ENCODE results near the gene ASIC3.

DNA sequence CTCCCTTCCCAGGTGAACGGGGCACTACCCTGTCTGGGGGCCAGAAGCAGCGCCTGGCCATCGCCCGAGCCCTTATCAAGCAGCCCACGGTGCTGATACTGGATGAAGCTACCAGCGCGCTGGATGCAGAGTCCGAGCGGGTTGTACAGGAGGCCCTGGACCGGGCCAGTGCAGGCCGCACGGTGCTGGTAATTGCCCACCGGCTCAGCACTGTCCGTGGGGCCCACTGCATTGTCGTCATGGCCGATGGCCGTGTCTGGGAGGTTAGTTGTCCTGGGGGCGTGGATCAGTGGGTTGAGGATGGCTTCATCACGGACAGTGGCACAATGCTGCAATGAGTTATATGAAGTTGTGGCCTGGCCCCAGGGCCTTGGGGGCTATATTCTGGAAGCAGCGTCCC is 4.4 kb upstream of the ASIC3 start:
- TF ChIP-seq, protein P1, sequence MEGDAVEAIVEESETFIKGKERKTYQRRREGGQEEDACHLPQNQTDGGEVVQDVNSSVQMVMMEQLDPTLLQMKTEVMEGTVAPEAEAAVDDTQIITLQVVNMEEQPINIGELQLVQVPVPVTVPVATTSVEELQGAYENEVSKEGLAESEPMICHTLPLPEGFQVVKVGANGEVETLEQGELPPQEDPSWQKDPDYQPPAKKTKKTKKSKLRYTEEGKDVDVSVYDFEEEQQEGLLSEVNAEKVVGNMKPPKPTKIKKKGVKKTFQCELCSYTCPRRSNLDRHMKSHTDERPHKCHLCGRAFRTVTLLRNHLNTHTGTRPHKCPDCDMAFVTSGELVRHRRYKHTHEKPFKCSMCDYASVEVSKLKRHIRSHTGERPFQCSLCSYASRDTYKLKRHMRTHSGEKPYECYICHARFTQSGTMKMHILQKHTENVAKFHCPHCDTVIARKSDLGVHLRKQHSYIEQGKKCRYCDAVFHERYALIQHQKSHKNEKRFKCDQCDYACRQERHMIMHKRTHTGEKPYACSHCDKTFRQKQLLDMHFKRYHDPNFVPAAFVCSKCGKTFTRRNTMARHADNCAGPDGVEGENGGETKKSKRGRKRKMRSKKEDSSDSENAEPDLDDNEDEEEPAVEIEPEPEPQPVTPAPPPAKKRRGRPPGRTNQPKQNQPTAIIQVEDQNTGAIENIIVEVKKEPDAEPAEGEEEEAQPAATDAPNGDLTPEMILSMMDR (IDR thresholded peaks at IDR 0.05; ENCODE audit: low read length), result no peak
- no peak for TF ChIP-seq EZH2 (optimal IDR thresholded peaks at IDR 0.05; ENCODE audit: low read depth, low read length)

Data from MM.1S (cell line).